DLD1 (cell line): ENCODE measurements around the gene ZNF467.

Source experiments
- in situ Hi-C: cut with HindIII; loops from 2 replicates; pipeline ENCODE4 v1.10.0; 2017; ENCODE audit warnings: low sequenced_read_pairs

The ZNF467 gene

DNA sequence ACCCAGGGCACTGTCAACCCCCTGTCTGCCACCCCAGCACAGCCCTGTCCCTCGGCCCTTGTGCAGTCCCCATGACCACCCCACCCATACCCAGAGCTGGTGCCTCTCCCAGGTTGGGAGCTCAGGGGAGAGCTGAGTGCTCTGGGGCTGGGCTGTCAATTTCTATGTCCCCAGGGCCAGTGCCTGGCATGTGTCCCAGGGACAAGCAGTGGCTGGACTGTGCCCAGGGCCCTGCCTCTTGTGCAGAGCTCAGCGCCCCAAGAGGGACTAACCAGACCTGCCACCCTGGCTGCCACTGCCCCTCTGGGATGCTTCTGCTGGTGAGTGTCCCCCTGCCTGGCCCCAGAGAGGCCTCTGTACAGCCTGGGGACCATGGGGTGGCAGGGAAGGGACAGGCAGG, 35.8 kb upstream of the ZNF467 start:
- in situ Hi-C loops, result no loop called here

DNA sequence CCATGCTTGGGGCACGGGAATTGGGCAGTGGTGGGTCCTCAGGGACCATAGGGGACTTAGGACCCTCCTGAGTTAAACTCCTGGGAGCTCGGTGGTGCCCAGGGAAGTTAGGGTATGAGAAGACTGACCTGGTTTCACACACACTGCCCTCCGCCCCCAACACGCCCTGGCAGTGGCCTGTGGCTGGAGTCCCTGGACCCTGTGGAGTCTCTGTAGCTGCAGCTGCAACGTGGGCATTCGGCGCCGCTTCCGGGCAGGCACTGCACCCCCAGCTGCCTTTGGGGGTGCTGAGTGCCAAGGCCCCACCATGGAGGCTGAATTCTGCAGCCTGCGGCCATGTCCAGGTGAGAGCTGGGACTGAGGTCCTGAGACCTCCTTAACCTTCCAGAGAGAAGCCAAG, 34.9 kb upstream of the ZNF467 start:
- in situ Hi-C loops, result no loop called here

DNA sequence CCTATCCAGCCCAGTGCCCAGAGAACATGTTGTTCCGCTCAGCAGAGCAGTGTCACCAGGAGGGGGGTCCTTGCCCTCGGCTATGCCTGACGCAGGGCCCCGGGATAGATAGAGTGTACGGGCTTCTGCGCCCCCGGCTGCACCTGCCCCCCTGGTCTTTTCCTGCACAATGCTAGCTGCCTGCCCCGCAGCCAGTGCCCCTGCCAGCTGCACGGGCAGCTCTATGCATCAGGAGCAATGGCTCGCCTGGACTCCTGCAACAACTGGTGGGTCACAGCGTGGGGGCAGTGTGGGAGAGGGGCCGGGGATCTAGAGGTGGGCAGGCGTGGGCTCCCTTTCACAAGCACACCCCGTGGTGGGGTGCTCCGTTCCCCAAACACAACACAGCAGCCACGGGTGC, 33.3 kb upstream of the ZNF467 start:
- in situ Hi-C loops, result no loop called here

DNA sequence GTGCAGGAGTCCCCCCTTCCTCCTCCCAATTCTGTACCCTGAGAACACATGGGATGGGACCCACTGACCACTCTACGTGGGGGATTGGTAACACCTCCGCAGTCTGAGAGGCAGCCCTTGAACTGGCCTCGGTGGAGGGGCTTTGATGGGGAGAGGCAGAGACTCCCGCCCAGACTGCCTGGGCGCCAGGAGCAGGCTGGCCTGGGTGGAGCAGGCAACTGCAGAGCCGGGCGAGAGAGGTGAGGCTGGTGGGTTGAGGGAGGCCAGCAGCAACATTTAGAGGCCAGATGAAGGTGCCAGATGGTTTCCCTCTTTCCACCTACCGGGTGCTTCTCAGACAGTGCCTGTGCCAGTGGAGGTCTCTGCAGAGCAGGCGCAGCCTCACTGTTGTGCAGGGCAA, 30.7 kb upstream of the ZNF467 start:
- in situ Hi-C loops, result no loop called here

DNA sequence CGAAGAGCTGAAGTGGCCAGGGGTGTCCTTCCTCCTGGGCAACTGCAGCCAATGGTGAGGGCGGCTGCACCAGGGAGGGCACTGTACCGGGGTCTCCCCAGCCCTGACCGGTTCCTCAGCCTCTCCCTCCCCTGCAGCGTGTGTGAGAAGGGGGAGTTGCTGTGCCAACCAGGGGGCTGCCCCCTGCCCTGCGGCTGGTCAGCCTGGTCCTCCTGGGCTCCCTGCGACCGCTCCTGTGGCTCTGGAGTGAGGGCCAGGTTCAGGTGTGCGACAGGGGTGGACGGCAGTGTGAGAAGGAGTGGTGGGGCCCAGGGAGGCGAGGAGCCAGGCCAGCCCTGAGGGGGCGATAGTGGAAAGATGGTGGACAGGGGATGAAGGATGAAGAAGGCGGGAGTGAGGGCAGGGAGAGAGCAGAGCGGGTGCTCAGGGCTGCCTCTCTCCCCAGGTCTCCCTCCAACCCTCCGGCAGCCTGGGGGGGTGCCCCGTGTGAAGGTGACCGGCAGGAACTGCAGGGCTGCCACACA, 30.2 kb upstream of the ZNF467 start:
- in situ Hi-C loops, result no loop called here

DNA sequence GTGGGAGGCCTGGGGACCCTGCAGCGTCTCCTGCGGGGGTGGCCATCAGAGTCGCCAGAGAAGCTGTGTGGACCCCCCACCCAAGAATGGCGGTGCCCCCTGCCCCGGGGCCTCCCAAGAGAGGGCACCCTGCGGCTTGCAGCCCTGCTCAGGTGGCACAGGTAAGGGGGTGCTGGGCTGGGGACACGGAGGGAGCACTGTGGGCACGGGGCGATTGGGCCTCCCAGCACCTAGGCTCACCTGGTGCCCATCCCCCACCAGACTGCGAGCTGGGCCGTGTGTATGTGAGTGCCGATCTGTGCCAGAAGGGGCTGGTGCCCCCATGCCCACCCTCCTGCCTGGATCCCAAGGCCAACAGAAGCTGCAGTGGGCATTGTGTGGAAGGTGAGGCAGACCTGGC, 29.6 kb upstream of the ZNF467 start:
- in situ Hi-C loops, result no loop called here

DNA sequence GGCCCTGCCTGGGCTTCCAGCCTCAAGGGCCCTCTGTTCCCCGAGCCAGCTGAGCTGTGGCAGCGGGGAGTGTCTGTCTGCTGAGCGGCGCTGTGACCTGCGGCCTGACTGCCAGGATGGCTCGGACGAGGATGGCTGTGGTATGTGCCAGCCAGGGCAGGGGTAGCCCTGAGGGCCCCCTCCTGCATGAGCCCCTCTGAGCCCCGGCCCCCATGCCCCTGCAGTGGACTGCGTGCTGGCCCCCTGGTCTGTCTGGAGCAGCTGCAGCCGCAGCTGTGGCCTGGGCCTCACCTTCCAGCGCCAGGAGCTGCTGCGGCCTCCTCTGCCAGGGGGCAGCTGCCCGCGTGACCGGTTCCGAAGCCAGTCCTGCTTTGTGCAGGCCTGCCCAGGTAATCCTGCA, 28.4 kb upstream of the ZNF467 start:
- in situ Hi-C loops, result no loop called here

DNA sequence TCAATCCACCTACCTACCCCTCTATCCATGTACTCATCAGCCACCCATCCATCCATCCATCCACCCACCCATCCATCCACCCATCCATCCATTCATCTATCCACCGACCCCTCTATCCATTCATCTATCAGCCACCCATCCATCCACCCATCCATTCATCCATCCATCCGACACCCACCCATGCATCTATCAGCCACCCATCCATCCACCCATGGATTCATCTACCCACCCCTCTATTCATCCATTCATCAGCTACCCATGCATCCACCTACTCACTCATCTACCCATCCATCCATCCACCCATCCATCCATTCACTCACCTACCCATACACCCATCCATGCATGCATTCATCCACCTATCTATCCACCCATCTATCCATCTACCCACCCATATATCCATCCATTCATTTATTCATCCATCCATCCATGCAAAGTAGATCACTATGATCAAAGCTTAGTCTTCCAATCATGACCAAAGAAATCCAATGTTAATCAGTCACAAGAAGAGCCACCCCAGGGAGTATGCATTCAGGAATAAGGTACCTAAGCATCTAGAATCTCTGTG, 27.7 kb upstream of the ZNF467 start:
- in situ Hi-C loops, result no loop called here

DNA sequence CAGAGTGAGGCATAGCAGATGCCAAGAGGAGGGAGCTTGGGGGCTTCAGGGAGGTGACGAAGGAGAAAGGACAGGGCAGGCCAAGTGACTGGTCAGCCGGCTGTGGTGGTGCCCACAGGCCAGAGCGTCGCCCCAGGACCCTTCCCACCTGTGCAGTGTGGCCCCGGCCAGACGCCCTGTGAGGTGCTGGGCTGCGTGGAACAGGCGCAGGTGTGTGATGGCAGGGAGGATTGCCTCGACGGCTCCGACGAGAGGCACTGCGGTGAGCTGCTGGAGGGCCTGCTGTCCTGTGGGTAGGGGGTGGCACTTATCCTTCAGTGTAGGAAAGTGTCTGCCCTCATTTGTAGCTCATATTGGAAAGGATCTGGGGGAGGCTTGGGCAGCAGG, 26.8 kb upstream of the ZNF467 start:
- in situ Hi-C loops, result no loop called here

DNA sequence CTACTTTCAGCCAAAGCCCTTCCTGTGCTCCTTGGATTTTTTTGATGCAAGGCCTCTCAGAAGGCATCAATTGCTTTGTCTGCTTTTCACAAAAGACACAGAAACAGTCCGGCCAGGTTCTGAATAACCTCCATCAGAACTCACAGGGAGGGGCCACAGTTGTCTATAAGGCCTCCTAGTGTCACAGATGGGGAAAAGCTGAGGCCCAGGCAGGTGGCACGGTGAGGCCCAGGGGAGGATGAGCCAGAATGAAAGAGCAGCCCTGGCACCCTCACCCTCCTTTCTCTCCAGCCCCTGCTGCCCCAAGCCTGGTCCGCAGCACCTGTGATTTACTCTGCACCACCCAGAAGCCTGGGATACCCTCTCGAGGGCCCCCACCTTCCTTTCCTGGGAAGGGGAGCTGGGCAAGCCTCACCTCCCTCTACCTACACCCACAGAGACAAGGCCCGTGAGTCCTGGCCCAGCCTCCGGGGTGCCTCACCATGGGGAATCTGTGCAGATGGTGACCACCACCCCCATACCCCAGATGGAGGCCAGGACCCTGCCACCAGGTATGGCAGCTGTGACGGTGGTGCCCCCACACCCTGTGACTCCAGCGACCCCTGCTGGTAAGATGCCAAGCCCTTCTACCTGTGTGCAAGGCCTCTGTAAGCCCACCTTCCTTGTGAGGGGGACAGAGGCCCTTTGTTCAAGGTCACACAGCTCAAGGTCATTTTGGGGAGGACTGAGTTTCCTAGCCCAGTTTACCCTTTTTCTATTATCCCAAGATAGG, 26.2 kb upstream of the ZNF467 start:
- in situ Hi-C loops, result no loop called here

DNA sequence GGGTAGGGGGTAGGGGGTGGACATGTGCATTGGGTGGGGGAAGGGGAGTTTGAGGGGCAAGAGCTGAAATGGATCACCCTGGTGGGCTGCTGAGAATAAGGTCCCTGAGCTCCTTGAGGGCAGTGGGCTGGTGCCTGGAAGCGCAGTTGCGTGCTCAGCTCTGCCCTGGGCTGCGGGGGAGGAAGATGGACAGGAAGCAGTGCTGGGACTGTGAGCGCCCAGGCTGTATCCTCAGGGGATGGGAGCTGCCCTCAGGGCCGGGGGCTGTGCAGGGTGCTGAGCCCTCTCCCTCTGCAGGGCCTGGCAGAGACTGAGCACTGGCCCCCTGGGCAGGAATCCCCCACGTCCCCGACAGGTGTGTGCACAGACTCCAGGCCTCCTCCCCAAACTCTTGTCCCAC, 24.4 kb upstream of the ZNF467 start:
- in situ Hi-C loops, result no loop called here

DNA sequence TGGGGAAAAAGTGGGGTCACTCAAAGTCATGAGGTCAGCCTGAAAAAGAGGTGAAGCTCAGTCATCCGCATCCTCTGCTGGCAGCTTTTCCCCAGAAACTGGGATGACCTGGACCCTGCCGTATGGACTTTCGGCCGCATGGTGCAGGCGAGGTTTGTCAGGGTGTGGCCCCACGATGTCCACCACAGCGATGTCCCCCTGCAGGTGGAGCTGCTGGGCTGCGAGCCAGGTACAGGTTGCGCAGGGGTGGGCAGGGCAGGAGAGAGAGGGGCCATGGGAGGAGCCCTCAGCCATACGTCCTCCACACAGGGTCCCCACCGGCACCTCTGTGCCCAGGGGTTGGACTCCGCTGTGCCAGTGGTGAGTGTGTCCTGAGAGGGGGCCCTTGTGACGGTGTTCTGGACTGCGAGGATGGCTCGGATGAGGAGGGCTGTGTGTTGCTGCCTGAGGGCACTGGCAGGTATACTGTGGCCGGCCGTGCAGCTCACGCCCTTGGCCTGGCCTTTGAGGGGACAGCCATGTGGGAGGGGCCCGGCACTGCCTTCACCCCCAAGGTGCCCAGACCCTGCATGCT, 23.0 kb upstream of the ZNF467 start:
- in situ Hi-C loops, result no loop called here

DNA sequence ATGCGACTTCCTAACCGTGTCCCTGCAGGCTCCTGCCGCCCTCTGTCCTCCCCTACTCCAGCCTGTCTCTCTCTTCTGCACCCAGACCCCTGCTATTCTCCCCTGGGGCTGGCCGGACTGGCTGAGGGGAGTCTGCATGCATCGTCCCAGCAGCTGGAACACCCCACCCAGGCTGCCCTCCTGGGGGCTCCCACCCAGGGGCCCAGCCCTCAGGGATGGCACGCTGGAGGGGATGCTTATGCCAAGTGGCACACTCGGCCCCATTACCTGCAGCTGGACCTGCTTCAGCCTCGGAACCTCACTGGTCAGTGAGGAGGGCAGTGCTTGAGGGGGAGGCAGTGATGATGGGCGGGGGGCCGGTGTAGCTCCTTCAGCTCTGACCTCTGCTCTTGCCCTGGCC, 21.7 kb upstream of the ZNF467 start:
- in situ Hi-C loops, result no loop called here

DNA sequence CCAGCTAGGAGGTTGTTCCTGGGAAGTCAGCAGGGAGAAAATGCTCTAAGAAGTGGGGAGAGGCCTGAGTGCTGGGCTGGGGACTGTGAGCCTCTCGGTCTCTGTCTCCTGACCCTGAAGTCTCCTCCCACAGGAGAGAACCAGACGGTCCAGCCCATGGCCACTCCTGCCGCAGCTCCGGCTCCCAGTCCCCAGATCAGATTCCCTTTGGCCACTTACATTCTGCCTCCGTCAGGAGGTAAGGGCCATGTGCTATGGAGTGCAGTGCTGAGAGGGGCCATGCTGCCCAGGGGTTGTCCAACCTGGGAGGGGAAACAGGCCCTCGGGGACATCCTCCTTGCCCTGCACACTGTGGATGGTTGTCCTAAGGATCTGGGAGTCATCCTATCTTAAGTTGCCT, 21.3 kb upstream of the ZNF467 start:
- in situ Hi-C loops, result no loop called here

DNA sequence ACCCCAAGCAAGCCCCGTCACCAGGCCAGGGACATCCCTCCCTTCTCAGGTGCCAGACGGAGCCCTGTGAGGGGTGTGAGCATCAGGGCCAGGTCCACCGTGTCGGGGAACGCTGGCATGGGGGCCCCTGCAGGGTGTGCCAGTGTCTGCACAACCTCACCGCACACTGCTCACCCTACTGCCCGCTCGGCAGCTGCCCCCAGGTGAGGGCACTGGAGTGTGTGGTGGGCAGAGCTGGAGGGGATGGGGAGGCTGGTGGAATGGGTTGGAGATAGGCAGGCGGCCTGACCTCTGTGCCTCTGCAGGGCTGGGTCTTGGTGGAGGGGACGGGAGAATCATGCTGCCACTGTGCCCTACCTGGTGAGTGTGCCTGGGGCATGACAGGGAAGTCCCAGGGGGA, 19.9 kb upstream of the ZNF467 start:
- in situ Hi-C loops, result no loop called here

DNA sequence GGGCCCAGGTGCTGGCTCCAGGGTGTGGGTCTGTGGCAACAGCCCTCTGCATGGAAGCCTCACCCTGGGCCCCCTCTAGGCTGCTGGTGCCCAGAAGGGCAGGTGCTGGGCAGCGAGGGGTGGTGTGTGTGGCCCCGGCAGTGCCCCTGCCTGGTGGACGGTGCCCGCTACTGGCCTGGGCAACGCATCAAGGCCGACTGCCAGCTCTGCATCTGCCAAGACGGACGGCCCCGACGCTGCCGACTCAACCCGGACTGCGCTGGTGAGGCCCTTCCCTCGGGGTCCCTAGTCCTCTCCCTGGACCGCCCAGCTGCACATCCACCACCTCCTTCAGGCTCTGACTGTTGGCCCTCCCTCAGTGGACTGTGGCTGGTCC, 18.8 kb upstream of the ZNF467 start:
- in situ Hi-C loops, result no loop called here

DNA sequence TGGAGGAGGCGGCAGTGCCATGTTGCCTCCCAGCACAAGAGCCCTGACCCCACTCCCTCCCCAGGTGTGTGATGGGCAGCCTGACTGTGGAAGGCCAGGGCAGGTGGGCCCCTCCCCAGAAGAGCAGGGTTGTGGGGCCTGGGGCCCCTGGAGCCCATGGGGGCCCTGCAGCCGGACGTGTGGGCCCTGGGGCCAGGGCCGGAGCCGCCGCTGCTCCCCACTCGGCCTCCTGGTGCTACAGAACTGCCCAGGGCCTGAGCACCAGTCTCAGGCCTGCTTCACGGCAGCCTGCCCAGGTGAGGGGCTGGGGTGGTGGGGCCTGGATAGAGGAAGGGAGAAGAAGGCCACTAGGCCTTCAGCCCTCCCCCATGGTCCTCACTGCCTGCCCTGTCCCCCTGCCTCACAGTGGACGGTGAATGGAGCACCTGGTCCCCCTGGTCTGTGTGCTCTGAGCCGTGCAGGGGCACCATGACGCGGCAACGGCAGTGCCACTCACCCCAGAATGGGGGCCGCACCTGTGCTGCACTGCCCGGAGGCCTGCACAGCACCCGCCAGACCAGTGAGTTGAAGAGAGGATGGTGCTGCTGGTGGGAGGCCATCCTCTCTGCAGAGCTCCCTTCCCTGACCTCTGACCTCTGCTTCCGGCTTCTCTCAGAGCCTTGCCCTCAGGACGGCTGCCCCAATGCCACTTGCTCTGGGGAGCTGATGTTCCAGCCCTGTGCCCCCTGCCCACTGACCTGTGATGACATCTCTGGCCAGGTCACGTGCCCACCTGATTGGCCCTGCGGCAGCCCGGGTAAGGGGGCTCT, 18.2 kb upstream of the ZNF467 start:
- in situ Hi-C loops, result no loop called here

DNA sequence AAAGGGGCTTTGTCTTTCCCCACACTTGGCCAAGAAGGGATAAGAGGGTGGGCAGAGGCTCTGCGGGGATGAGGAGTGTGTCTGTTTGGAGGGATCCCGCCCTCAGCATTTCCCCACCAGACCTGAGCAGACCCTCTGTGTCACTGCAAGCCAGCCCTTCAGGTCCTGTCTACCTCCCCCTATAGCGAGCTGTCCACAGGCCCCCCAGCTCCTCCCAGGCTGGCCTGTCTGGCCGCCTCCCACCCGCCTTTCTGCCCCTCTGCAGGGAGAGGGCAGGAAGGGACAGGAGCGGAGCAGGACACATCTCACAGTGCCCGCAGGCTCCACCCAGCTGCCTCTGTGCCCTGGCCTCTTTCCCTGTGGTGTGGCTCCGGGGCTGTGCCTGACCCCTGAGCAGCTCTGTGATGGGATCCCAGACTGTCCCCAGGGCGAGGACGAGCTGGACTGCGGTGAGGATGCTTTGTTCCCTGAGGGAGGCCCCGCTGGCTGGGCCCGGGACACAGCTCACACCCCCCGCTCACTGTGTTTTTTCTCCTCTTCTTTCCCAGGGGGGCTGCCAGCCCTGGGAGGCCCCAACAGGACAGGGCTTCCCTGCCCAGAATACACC, 17.5 kb upstream of the ZNF467 start:
- in situ Hi-C loops, result no loop called here

DNA sequence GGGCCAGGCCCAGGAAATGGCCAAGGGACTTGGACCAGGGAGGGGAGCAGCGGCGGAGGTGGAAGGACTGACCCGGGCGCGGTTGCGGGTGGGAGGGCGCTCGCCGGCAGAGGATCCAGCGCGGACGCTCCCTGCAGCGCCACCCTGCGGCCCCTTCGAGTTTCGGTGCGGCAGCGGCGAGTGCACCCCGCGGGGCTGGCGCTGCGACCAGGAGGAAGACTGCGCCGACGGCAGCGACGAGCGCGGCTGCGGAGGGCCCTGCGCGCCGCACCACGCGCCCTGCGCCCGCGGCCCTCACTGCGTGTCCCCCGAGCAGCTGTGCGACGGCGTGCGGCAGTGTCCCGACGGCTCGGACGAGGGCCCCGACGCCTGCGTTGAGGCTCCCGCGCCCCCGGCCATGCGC, 16.8 kb upstream of the ZNF467 start:
- in situ Hi-C loops, result no loop called here

DNA sequence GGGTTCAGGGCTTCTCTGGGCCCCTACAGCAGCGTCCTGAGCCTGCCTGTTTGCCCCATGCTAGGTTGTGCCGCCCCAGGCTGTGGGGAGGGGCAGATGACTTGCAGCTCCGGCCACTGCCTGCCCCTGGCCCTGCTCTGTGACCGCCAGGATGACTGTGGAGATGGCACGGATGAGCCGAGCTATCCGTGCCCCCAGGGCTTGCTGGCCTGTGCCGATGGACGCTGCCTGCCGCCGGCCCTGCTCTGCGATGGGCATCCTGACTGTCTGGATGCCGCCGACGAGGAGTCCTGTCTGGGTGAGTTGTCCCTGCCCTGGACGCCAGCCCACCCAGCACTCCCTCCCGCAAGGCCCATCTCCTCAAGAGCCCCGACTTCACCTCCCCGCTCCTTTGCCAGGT, 15.7 kb upstream of the ZNF467 start:
- in situ Hi-C loops, result no loop called here

DNA sequence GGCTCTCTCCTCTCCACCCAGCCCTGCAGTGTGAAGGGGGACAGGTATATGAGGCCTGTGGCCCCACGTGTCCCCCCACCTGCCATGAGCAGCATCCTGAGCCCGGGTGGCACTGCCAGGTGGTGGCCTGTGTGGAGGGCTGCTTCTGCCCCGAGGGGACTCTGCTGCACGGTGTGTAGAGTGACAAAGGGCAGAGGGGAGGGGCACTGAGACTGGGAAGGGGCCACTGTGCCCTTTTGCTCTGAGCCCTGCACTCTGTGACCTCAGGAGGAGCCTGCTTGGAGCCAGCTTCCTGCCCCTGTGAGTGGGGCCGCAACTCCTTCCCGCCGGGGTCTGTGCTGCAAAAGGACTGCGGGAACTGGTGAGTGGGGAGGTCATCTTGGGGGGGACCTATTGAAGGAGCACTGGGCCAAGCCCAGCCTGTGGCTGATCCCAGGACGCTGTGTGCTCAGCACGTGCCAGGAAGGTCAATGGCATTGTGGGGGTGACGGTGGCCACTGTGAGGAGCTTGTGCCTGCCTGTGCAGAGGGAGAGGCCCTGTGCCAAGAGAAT, 15.0 kb upstream of the ZNF467 start:
- in situ Hi-C loops, result no loop called here
